Mucosa of rectum (tissue), 2 donors: ENCODE results near the gene CTSH.
"Not testable (repeated sequence)": the region's sequence is repeated elsewhere in the genome, so short reads cannot be mapped to it uniquely, and the experiment has no call there.

Experiments
- H3K27ac ChIP-seq, 2 donors: one replicate each; pipeline ENCODE4 v1.7.0; 2013; ENCODE audit warnings: inconsistent platforms in 2 of 2, low read depth in 2 of 2, low read length in 2 of 2
- H3K27me3 ChIP-seq, 2 donors: one replicate each; pipeline ENCODE4 v1.7.0; 2013; ENCODE audit warnings: low read length in 2 of 2; ENCODE audit not compliant: control insufficient read depth in 2 of 2, insufficient read depth in 2 of 2
- H3K36me3 ChIP-seq, 2 donors: one replicate each; pipeline ENCODE4 v1.7.0; 2013; ENCODE audit warnings: low read length in 2 of 2; ENCODE audit not compliant: control insufficient read depth in 2 of 2, insufficient read depth in 2 of 2
- H3K4me1 ChIP-seq, 2 donors: one replicate each; pipeline ENCODE4 v1.7.0; 2013; ENCODE audit warnings: low read length in 2 of 2, mild to moderate bottlenecking in 1 of 2; ENCODE audit not compliant: control insufficient read depth in 2 of 2, insufficient read depth in 2 of 2
- H3K4me3 ChIP-seq, 2 donors: one replicate each; pipeline ENCODE4 v1.7.0; 2013; ENCODE audit warnings: low read length in 2 of 2
- H3K9ac ChIP-seq, 2 donors: one replicate each; pipeline ENCODE4 v1.7.0; 2013; ENCODE audit warnings: low read length in 2 of 2, low read depth in 1 of 2, mild to moderate bottlenecking in 1 of 2
- H3K9me3 ChIP-seq, 2 donors: one replicate each; pipeline ENCODE4 v1.7.0; 2013; ENCODE audit warnings: low read length in 2 of 2; ENCODE audit not compliant: control insufficient read depth in 2 of 2
- donor health status: healthy.
- donor health status: Normal muscosa, but diverticular disease.

CTSH gene

GRCh38 chr15:78889000-78889399 lies 55.8 kb downstream of the CTSH start:
- H3K36me3 ChIP-seq = peaks cover 53 to 77% of the 10 kb centered on the region in 2 donors

GRCh38 chr15:78881681-78882080 lies 63.2 kb downstream of the CTSH start:
- Histone ChIP-seq H3K27me3 (no peaks in the 10 kb centered on the region), H3K9ac (no peak overlapping the region), H3K36me3 (peaks cover 30 to 43% of the 10 kb centered on the region in 2 donors), H3K27ac (no peak overlapping the region), H3K9me3 (no peaks in the 10 kb centered on the region), H3K4me1 (peaks cover 3 to 15% of the 10 kb centered on the region in 2 donors), H3K4me3 (no peak overlapping the region)

More at GRCh38 chr15:78889000-78889399, 55.8 kb downstream of the CTSH start:
- no peaks in the 10 kb centered on the region for H3K27me3 ChIP-seq
- H3K4me3 ChIP-seq = no peak overlapping the region
- no peak overlapping the region for H3K27ac ChIP-seq
- no peak overlapping the region for H3K9ac ChIP-seq
- H3K9me3 ChIP-seq = no peaks in the 10 kb centered on the region
- H3K4me1 ChIP-seq = no peaks in the 10 kb centered on the region

DNA sequence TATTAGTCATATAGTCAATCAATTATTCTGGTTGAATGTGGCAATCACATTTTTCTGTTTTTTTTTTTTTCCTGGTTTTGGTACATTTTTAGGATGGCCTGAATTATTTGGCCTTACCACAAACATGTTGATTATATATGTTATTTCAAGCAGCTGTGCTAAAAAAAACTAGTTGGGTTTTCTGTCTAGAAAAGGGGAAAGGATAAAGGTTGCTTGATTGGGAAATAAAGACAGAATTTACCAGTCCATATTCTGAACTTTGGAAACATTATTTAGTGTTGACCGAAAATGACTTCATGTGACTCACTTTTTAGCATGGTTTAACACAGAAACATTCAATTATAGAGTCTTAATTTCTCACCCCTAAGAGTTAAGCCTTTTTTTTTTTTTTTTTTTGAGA lies 64.0 kb downstream of the CTSH start:
- peaks cover 23 to 37% of the 10 kb centered on the region in 2 donors for H3K36me3 ChIP-seq
- no peaks in the 10 kb centered on the region for H3K27me3 ChIP-seq
- H3K9me3 ChIP-seq = no peaks in the 10 kb centered on the region
- H3K4me1 ChIP-seq = peaks cover 10 to 15% of the 10 kb centered on the region in 2 donors
- H3K9ac ChIP-seq = no peak overlapping the region
- H3K27ac ChIP-seq = no peak overlapping the region
- H3K4me3 ChIP-seq = no peak overlapping the region

GRCh38 chr15:78880242-78880533 lies 64.7 kb downstream of the CTSH start:
- H3K4me1 ChIP-seq = peaks cover 12 to 18% of the 10 kb centered on the region in 2 donors
- no peaks in the 10 kb centered on the region for H3K27me3 ChIP-seq
- no peak overlapping the region for H3K4me3 ChIP-seq
- H3K27ac ChIP-seq = no peak overlapping the region
- H3K36me3 ChIP-seq = peaks cover 21 to 33% of the 10 kb centered on the region in 2 donors
- no peaks in the 10 kb centered on the region for H3K9me3 ChIP-seq
- no peak overlapping the region for H3K9ac ChIP-seq

GRCh38 chr15:78879517-78880241 lies 65.2 kb downstream of the CTSH start:
- H3K9me3 ChIP-seq = no peaks in the 10 kb centered on the region
- H3K27ac ChIP-seq = no peak overlapping the region
- H3K27me3 ChIP-seq = no peaks in the 10 kb centered on the region
- H3K4me3 ChIP-seq = no peak overlapping the region
- peaks cover 15 to 18% of the 10 kb centered on the region in 2 donors for H3K4me1 ChIP-seq
- peak overlapping the region in 1 of 2 donors; percentile 24 for H3K9ac ChIP-seq
- peaks cover 16 to 28% of the 10 kb centered on the region in 2 donors for H3K36me3 ChIP-seq

GRCh38 chr15:78878356-78878755 lies 66.5 kb downstream of the CTSH start:
- Histone ChIP-seq H3K9ac (no peak overlapping the region), H3K9me3 (no peaks in the 10 kb centered on the region), H3K4me3 (no peak overlapping the region), H3K27ac (no peak overlapping the region), H3K4me1 (peaks cover 15 to 18% of the 10 kb centered on the region in 2 donors), H3K36me3 (peaks cover 14 to 27% of the 10 kb centered on the region in 2 donors), H3K27me3 (no peaks in the 10 kb centered on the region)

DNA sequence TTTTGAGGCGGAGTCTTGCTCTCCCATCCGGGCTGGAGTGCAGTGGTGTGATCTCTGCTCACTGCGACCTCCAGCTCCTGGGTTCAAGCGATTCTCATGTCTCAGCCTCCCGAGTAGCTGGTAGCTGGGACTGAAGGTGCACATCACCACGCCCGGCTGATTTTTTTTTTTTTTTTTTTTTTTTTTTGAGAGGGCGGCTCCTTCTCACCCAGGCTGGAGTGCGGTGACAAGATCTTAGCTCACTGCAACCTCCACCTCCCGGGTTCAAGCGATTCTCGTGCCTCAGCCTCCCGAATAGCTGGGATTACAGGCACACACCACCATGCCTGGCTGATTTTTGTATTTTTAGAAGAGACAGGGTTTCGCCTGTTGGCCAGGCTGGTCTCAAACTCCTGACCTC lies 67.9 kb downstream of the CTSH start:
- not testable (repeated sequence) for H3K27ac ChIP-seq, H3K4me3 ChIP-seq, H3K9ac ChIP-seq, H3K27me3 ChIP-seq, H3K9me3 ChIP-seq
- H3K4me1 ChIP-seq = peaks cover 15 to 22% of the 10 kb centered on the region in 2 donors
- H3K36me3 ChIP-seq = peaks cover 12 to 16% of the 10 kb centered on the region in 2 donors

DNA sequence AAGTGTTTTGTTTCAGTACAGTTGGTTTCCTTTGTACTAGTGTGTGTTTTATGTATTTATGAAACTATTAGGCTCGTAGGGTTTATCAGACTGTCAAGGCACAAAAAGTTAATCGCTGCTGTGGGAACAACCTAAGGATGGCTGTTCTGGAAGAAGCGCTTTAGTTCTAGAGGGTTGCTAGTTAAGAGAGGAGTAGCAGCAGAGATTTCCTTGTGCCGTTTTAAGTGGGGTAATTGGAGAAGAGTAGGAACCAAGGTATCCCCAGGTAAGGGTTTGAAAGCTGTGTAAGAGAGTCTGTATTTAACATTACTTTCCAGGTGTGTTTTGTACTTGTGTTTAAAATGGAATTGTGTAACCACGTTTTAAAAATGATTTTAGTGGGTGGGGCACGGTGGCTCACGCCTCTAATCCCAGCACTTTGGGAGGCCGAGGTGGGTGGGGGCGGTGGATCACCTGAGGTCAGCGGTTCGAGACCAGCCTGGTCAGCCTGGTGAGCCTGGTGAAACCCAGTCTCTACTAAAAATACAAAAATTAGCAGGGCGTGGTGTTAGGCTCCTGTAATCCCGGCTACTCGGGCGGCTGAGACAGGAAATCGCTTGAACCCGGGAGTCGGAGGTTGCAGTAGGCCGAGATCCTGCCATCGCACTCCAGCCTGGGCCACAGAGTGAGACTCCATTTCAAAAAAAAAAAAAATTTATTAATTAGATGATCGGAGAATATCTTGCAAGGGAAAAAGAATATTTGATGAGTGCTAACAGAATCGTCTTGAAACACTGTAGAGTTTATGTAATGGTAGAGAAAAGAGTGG lies 69.5 kb downstream of the CTSH start:
- Histone ChIP-seq H3K36me3 (peaks cover under 1 to 5% of the 10 kb centered on the region in 2 donors), H3K9ac (peak overlapping the region in 1 of 2 donors; percentile 26), H3K4me3 (peak overlapping the region; percentile 60 to 99), H3K9me3 (no peaks in the 10 kb centered on the region), H3K4me1 (peaks cover 15 to 22% of the 10 kb centered on the region in 2 donors), H3K27ac (no peak overlapping the region), H3K27me3 (no peaks in the 10 kb centered on the region)

- Histone ChIP-seq H3K27ac (peak overlapping the region; percentile 99 to 100), H3K9ac (peak overlapping the region; percentile 100), H3K4me3 (peak overlapping the region; percentile 98 to 99), H3K27me3 (no peaks in the 10 kb centered on the region), H3K9me3 (no peaks in the 10 kb centered on the region), H3K4me1 (peaks cover 15 to 22% of the 10 kb centered on the region in 2 donors), H3K36me3 (no peaks in the 10 kb centered on the region)
Observed at GRCh38 chr15:78873793-78874765, 70.8 kb downstream of the CTSH start.
